Tibial nerve (tissue), 4 donors: Measurements from ENCODE around the gene FAM200B. TPM values are rescaled to one million over a fixed set of nuclear protein-coding genes. Genes with fewer than 3 reads are reported as not detected.
A peak's percentile ranks its signal among the peaks of the same experiment; 100 is the strongest.

Experiments
- DNase-seq, 2 donors: peaks; one replicate each; pipeline ENCODE4 v3.0.0-alpha.2; 2019; ENCODE audit warnings: low spot score in 2 of 2
- H3K27ac ChIP-seq, 4 donors: fragments of 200-600 bp; sonication (generic) in 3 of 4; one replicate each; pipeline ENCODE4 v1.5.1; 2017 to 2019; ENCODE audit warnings: mild to moderate bottlenecking in 1 of 4
- H3K27me3 ChIP-seq, 2 donors: fragments of 200-600 bp; sonication (generic) in 1 of 2; one replicate each; pipeline versions ENCODE4 v1.5.1 to v1.6.0; 2017 to 2019
- H3K36me3 ChIP-seq, 3 donors: fragments of 200-600 bp; sonication (generic); one replicate each; pipeline ENCODE4 v1.5.1; 2018 to 2019
- H3K4me1 ChIP-seq, 4 donors: fragments of 200-600 bp; sonication (generic) in 3 of 4; one replicate each; pipeline ENCODE4 v1.5.1; 2017 to 2019
- H3K4me3 ChIP-seq, 4 donors: fragments of 200-600 bp; sonication (generic) in 3 of 4; one replicate each; pipeline ENCODE4 v1.5.1; 2017 to 2019; ENCODE audit warnings: mild to moderate bottlenecking in 1 of 4, moderate library complexity in 1 of 4
- H3K9me3 ChIP-seq, 4 donors: fragments of 200-600 bp; sonication (generic) in 3 of 4; one replicate each; pipeline ENCODE4 v1.5.1; 2017 to 2019
- CTCF ChIP-seq, 5 experiments: fragments of 200-600 bp in 3 of 5; fragments of 450-650 bp in 2 of 5; sonication (generic) in 3 of 5; IDR thresholded peaks; one replicate each; pipeline ENCODE4 v1.5.1; 2016 to 2019; ENCODE audit warnings: antibody characterized with exemption in 5 of 5, mild to moderate bottlenecking in 3 of 5, moderate library complexity in 2 of 5
- EP300 ChIP-seq, 2 donors: sonication (generic); formaldehyde crosslinking; IDR thresholded peaks; one replicate each; pipeline ENCODE4 v1.6.1; 2017; ENCODE audit warnings: antibody characterized with exemption in 2 of 2, mild to moderate bottlenecking in 1 of 2
- POLR2A ChIP-seq, 2 donors: fragments of 450-650 bp; IDR thresholded peaks; one replicate each; pipeline ENCODE4 v1.6.1; 2017; ENCODE audit warnings: antibody characterized with exemption in 2 of 2, mild to moderate bottlenecking in 2 of 2, moderate library complexity in 2 of 2
- WGBS, 2 donors: methylation state at CpG; one replicate each; pipeline ENCODE4 v1.1.5; 2018; 5-methylcytosine and 5-hydroxymethylcytosine counted together
- total RNA-seq, 4 donors: library from RNA; depleted of rRNA; stranded (reverse); fragments of >200 nt; gene quantifications; one replicate each; pipeline ENCODE4 v1.1.0, GENCODE V29; 2016

FAM200B gene
- 10 to 100 TPM; 29.4 to 68.8 (median 56.0) TPM for total RNA-seq

GRCh38 chr4:15681372-15682241 is at the start of gene FAM200B:
TSS of gene FAM200B (plus strand) at chr4:15681827. CDS start at chr4:15686978, 5,151 bp downstream.
- peak in 4 of 5 experiments; percentile 5 to 62 (median 26) for TF ChIP-seq CTCF (IDR thresholded peaks at IDR 0.05)
- TF ChIP-seq EP300 (IDR thresholded peaks at IDR 0.05) = peak; percentile 81 to 89
- peak; percentile 56 to 80 for TF ChIP-seq POLR2A (IDR thresholded peaks at IDR 0.05)
- Histone ChIP-seq H3K9me3 (no peaks in the 10 kb centered on the region), H3K27me3 (no peaks in the 10 kb centered on the region), H3K4me1 (peaks cover 0 to 40% (median 14%) of the 10 kb centered on the region in 4 donors), H3K27ac (peak within 1 kb of the TSS; percentile 76 to 93 (median 92)), H3K4me3 (peak within 1 kb of the TSS; percentile 67 to 94 (median 76)), H3K36me3 (peaks cover 0 to 11% (median 0%) of the 10 kb centered on the region in 3 donors)
- 1% methylated on average over 43 to 50 of the region's 56 CpGs for WGBS, 2 donors
- DNase-seq = peak; percentile 99 to 100

DNA sequence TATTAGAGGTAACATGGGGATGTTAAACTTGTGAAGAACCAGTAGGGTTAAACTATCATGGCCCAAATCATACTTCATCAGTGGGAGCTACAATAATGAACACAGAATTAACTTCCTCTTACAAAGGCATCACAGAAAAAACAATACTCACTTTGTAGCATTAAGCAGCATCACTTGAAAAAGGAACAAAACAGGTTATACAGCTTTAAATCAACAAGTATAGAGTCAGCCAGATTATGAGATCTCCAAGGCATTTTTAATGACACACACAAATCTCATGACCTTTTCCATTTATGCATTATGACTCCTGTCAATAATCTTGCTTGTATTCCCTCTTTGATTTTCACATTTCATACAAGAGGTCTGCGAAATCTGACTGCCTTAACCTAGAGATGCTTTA is 44.8 kb upstream of the FAM200B start:
- DNase-seq = no peak
- TF ChIP-seq POLR2A (IDR thresholded peaks at IDR 0.05) (no peak), CTCF (IDR thresholded peaks at IDR 0.05) (no peak), EP300 (IDR thresholded peaks at IDR 0.05) (no peak)
- Histone ChIP-seq H3K27ac (no peak overlapping the region), H3K4me3 (no peak overlapping the region), H3K36me3 (peaks cover 0 to 82% (median 4%) of the 10 kb centered on the region in 3 donors), H3K9me3 (no peaks in the 10 kb centered on the region), H3K27me3 (no peaks in the 10 kb centered on the region), H3K4me1 (peaks cover 0 to 13% (median 0%) of the 10 kb centered on the region in 4 donors)
- WGBS, 2 donors = 70 to 73% methylated on average over 1 of the region's 1 CpG

DNA sequence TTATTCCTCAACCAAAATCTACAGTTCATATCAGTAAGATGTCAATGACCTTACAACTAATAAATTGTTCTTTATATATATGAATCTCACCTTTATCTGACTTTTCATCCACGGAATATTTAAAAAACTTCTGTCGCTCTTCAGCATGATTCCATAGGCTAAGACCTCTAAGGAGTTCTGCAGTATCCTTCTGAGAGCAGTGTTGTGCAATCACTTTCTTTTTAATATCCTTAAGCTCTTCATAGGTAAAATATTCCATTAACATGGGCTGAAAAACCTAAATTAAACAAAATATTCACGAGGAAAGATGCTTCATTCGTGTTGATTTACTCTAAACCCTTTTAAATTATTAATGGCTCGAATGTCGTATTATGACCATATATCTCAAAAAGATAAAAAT is 43.2 kb upstream of the FAM200B start:
- no peak overlapping the region for H3K4me3 ChIP-seq
- H3K36me3 ChIP-seq = peaks cover 0 to 66% (median 4%) of the 10 kb centered on the region in 3 donors
- WGBS, 2 donors = 94 to 95% methylated on average over 6 of the region's 6 CpGs
- DNase-seq = no peak
- no peaks in the 10 kb centered on the region for H3K27me3 ChIP-seq
- TF ChIP-seq POLR2A (IDR thresholded peaks at IDR 0.05) (no peak), CTCF (IDR thresholded peaks at IDR 0.05) (no peak), EP300 (IDR thresholded peaks at IDR 0.05) (no peak)
- H3K27ac ChIP-seq = no peak overlapping the region
- peaks cover 0 to 25% (median 3%) of the 10 kb centered on the region in 4 donors for H3K4me1 ChIP-seq
- H3K9me3 ChIP-seq = no peaks in the 10 kb centered on the region

DNA sequence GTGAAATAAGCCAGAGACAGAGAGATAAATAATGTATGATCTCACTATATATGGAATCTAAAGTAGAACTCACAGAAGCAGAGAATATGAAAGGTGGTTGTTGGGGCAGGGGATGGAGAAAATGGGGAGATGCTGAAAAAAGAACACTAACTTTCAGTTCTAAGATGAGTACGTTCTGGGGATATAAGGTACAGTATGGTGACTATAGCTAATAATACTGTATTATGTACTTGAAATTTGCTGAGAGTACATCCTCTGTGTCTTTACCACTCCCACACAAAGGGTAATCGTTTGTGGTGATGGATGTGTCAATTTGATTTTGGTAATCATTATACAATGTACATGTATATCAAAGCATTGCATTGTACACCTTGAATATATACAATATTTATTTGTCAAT is 33.0 kb upstream of the FAM200B start:
- Histone ChIP-seq H3K27ac (no peak overlapping the region), H3K36me3 (no peaks in the 10 kb centered on the region), H3K9me3 (no peaks in the 10 kb centered on the region), H3K4me1 (peaks cover 0 to 97% (median 46%) of the 10 kb centered on the region in 4 donors), H3K27me3 (no peaks in the 10 kb centered on the region), H3K4me3 (no peak overlapping the region)
- TF ChIP-seq POLR2A (IDR thresholded peaks at IDR 0.05) = no peak
- no peak for TF ChIP-seq EP300 (IDR thresholded peaks at IDR 0.05)
- no peak for TF ChIP-seq CTCF (IDR thresholded peaks at IDR 0.05)
- no peak for DNase-seq
- WGBS, 2 donors = 49 to 52% methylated on average over 2 of the region's 2 CpGs

DNA sequence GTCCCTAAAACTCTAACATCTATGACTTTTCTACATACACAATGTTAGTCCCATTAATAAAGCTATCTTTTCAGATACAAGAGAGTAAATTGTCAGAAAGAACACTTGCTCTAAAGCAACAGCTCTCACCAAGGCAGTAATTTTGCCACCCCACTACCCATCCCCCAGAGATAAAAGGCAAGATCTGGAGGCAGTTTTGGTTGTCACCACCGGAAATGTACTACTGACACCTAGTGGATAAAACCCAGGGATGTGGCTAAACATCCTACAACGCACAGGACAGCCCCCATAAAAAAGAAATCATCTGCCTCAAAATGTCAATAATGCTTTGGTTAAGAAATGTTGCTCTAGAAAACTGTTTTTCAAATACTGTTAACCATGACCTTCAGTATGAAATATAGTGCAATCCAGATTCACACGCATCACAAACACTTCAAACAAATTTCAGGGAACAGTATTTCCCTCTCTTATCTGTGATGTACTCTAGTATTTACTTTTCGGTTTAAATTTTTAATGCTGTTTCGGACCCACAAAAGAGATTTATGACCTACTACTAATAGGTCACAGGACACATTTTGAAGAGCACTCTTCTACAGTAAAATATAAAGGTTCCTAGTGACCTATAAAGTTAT is 31.6 kb upstream of the FAM200B start:
- no peaks in the 10 kb centered on the region for H3K9me3 ChIP-seq
- TF ChIP-seq POLR2A (IDR thresholded peaks at IDR 0.05) = no peak
- peak; percentile 44 to 65 (median 59) for TF ChIP-seq CTCF (IDR thresholded peaks at IDR 0.05)
- peak in 1 of 2 donors; percentile 38 for TF ChIP-seq EP300 (IDR thresholded peaks at IDR 0.05)
- H3K4me1 ChIP-seq = peaks cover 0 to 85% (median 45%) of the 10 kb centered on the region in 4 donors
- H3K4me3 ChIP-seq = no peak overlapping the region
- H3K27me3 ChIP-seq = no peaks in the 10 kb centered on the region
- WGBS, 2 donors = 38 to 40% methylated on average over 5 of the region's 5 CpGs
- no peaks in the 10 kb centered on the region for H3K36me3 ChIP-seq
- H3K27ac ChIP-seq = peak overlapping the region in 2 of 4 donors; percentile 97 to 100
- peak in 1 of 2 donors; percentile 52 for DNase-seq
